Measurements from ENCODE around the gene RECK.

RECK gene

DNA sequence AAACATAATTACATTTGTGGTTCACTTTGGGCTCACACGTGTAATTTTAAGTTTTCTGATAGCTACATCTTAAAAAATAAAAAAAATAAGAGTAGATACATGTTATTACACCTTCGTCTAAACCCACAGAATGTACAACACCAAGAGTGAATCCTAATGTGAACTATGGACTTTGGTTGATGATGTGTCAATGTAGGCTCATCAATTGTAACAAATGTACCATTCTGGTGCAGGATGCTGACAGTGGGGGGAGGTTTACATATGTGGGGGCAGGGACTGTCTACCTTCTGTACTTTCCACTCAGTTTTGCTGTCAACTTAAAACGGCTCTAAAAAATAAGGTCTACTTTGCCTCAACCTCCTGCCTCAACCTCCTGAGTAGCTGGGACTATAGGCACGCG lies 2.5 kb upstream of the RECK start:
- no peak for DNase-seq (ENCODE audit: low read depth in 2 of 2)
- no peak for TF ChIP-seq CTCF (IDR thresholded peaks at IDR 0.05; ENCODE audit: low read depth, low read length)
- H3K4me3 ChIP-seq (replicated peaks in 1 of 2; ENCODE audit: low read depth in 2 of 2, low read length in 2 of 2), result no peak overlapping the region

GRCh38 chr9:36035006-36035405 lies 1.7 kb upstream of the RECK start:
- DNase-seq (ENCODE audit: low read depth in 2 of 2), result no peak
- TF ChIP-seq CTCF (IDR thresholded peaks at IDR 0.05; ENCODE audit: low read depth, low read length), result no peak
- H3K4me3 ChIP-seq (replicated peaks in 1 of 2; ENCODE audit: low read depth in 2 of 2, low read length in 2 of 2), result no peak overlapping the region

- peak overlapping the region; percentile 19 to 78 for H3K4me3 ChIP-seq (replicated peaks in 1 of 2; ENCODE audit: low read depth in 2 of 2, low read length in 2 of 2)
- no peak for DNase-seq (ENCODE audit: low read depth in 2 of 2)
- TF ChIP-seq CTCF (IDR thresholded peaks at IDR 0.05; ENCODE audit: low read depth, low read length), result no peak
These were observed 397 bp upstream of the RECK start for GRCh38 chr9:36036253-36036779.

DNA sequence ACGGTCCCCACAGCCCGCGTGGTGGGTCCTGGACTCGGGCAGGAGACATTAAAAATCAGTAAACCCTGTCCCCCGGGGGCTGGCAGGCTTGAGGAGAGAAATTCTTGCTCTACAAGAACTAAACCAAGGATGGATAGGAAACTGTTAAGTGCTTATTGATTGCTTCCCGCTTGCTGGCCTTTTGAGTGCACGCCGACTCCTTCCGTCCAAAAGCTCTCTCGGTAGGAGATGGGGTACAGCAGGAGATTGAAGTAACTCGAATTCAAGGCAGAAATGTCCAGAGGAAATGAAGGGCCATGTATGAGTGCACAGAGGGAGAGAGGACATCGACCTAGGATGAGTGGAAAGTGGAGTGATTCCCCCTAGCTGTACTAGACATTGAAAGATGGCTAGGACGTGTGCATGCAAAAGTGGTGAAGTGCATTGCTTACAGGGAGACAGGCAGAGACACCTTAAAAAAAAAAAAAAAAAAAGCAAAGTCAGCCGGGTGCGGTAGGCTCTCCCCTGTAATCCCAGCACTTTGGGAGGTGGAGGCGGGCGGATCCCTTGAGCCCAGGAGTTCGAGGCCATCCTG lies 923 bp downstream of the RECK start:
- peak overlapping the region; percentile 73 to 78 for H3K4me3 ChIP-seq (replicated peaks in 1 of 2; ENCODE audit: low read depth in 2 of 2, low read length in 2 of 2)
- no peak for TF ChIP-seq CTCF (IDR thresholded peaks at IDR 0.05; ENCODE audit: low read depth, low read length)
- peak; percentile 29 to 55 for DNase-seq (ENCODE audit: low read depth in 2 of 2)

GRCh38 chr9:36039121-36039520 lies 2.4 kb downstream of the RECK start:
- no peak for DNase-seq (ENCODE audit: low read depth in 2 of 2)
- TF ChIP-seq CTCF (IDR thresholded peaks at IDR 0.05; ENCODE audit: low read depth, low read length), result no peak
- no peak overlapping the region for H3K4me3 ChIP-seq (replicated peaks in 1 of 2; ENCODE audit: low read depth in 2 of 2, low read length in 2 of 2)

- no peak overlapping the region for H3K4me3 ChIP-seq (replicated peaks in 1 of 2; ENCODE audit: low read depth in 2 of 2, low read length in 2 of 2)
- TF ChIP-seq CTCF (IDR thresholded peaks at IDR 0.05; ENCODE audit: low read depth, low read length), result no peak
- DNase-seq (ENCODE audit: low read depth in 2 of 2), result peak; percentile 70
These were observed 3.0 kb downstream of the RECK start for GRCh38 chr9:36039696-36040095.

Measured in cardiac fibroblast (primary cell).